ENCODE data around the gene GSTK1. TPM values are rescaled to one million over a fixed set of nuclear protein-coding genes. Genes with fewer than 3 reads are reported as not detected.
A peak's percentile ranks its signal among the peaks of the same experiment; 100 is the strongest.
"Not testable (repeated sequence)": the region's sequence is repeated elsewhere in the genome, so short reads cannot be mapped to it uniquely, and the experiment has no call there.

GSTK1 gene
- total and polyA plus RNA-seq, 3 donors from 2014 or later: 105 to 169 (median 136) TPM

DNA sequence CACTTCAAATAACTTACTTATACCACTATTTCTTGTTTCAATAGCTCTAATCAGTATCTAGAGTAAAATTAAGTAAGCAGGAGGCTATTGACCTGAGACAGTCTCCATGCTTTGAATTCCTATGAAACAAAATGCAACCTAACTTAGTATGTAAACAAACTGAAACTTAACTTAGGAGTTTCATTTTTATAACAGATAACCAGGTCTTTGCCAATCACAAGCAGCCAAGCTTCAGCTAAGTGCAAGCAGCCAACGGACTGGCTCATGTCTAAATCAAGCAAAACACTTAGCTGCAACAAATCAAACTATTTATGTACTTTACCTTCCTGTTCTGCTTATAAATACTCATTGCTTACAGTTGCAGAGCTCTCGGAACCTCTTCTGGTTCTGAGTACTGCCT, 4.4 kb upstream of the GSTK1 start:
- Histone ChIP-seq H3K4me3 (no peak overlapping the region), H3K4me1 (no peaks in the 10 kb centered on the region), H3K27ac (no peak overlapping the region), H3K36me3 (ENCODE audit: low read depth, missing control alignments) (no peaks in the 10 kb centered on the region), H3K9me3 (no peaks in the 10 kb centered on the region), H3K27me3 (no peaks in the 10 kb centered on the region)
- TF ChIP-seq, protein P1, sequence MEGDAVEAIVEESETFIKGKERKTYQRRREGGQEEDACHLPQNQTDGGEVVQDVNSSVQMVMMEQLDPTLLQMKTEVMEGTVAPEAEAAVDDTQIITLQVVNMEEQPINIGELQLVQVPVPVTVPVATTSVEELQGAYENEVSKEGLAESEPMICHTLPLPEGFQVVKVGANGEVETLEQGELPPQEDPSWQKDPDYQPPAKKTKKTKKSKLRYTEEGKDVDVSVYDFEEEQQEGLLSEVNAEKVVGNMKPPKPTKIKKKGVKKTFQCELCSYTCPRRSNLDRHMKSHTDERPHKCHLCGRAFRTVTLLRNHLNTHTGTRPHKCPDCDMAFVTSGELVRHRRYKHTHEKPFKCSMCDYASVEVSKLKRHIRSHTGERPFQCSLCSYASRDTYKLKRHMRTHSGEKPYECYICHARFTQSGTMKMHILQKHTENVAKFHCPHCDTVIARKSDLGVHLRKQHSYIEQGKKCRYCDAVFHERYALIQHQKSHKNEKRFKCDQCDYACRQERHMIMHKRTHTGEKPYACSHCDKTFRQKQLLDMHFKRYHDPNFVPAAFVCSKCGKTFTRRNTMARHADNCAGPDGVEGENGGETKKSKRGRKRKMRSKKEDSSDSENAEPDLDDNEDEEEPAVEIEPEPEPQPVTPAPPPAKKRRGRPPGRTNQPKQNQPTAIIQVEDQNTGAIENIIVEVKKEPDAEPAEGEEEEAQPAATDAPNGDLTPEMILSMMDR (IDR thresholded peaks at IDR 0.05): no peak
- no peak for TF ChIP-seq POLR2A (IDR thresholded peaks at IDR 0.05)
- intact Hi-C loops (cut with DNase I; ENCODE audit: low total_unique reads): no loop called here
- 43 to 61% methylated on average over 2 of the region's 2 CpGs for WGBS, 2 donors
- DNase-seq: no peak

DNA sequence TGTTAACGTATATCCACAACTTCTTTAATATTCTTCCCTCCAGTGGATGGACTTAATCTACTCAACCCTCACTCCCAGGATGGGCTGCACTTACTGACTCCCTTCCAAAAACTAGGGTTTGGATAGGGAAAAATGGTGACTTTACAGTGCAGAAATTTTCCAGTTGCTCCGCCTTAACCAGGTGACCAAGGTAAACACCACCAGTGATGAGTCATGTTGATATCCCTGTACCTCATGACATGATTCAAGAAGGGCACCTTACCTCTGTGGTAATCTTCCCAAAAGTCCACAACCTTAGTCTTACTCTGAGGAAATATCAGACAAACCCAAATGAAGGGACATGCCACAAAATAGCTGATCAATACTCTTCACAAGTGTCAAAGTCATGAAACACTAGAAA, 3.5 kb upstream of the GSTK1 start:
- no peak overlapping the region for H3K4me3 ChIP-seq
- no peaks in the 10 kb centered on the region for H3K9me3 ChIP-seq
- no peaks in the 10 kb centered on the region for H3K27me3 ChIP-seq
- intact Hi-C loops (cut with DNase I; ENCODE audit: low total_unique reads): no loop called here
- TF ChIP-seq, protein P1 (IDR thresholded peaks at IDR 0.05): no peak
- no peak for TF ChIP-seq POLR2A (IDR thresholded peaks at IDR 0.05)
- no peak for DNase-seq
- H3K4me1 ChIP-seq: peaks cover 9% of the 10 kb centered on the region
- no peak overlapping the region for H3K27ac ChIP-seq
- H3K36me3 ChIP-seq (ENCODE audit: low read depth, missing control alignments): no peaks in the 10 kb centered on the region
- 95 to 96% methylated on average over 2 of the region's 2 CpGs for WGBS, 2 donors

DNA sequence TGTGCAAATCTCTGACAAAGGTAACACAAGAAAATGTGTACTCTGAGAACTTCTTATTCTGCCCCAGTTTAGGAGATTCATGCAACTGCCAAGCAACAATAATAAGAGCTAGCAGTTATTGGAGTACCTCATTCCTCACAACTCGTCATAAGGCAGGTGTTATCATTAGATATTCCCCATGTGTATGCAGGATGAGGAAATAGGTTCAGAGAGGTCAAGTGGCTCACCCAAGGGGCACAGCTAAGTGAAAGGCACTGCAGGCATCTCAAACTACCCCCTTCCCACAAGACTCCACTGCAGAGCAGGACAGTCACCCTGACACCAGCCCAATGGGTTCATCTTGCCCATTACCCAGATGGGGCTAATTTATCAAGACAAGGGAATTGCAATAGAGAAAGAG, 1.3 kb upstream of the GSTK1 start:
- WGBS, 2 donors: 89 to 100% methylated on average over 1 of the region's 1 CpG
- TF ChIP-seq, protein P1 (IDR thresholded peaks at IDR 0.05): no peak
- TF ChIP-seq POLR2A (IDR thresholded peaks at IDR 0.05): no peak
- Histone ChIP-seq H3K9me3 (no peaks in the 10 kb centered on the region), H3K4me1 (peaks cover 11% of the 10 kb centered on the region), H3K27me3 (no peaks in the 10 kb centered on the region), H3K36me3 (ENCODE audit: low read depth, missing control alignments) (no peaks in the 10 kb centered on the region), H3K4me3 (no peak overlapping the region), H3K27ac (no peak overlapping the region)
- intact Hi-C loops (cut with DNase I; ENCODE audit: low total_unique reads): no loop called here
- no peak for DNase-seq

DNA sequence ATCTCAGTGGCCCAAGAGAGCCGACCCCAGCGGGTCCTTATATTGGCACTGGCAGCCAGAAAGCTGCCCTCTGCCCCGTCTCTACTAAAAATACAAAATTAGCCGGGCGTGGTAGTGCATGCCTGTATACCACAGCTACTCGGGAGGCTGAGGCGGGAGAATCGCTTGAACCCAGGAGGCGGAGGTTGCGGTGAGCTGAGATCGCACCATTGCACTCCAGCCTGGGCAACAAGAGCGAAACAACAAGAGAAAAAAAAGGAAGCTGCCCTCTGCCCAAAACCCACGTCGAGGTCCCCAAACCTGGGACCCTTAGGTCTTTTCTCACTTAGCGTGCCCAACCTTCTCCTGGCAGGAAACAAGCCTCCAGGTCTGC, 941 bp downstream of the GSTK1 start:
- Histone ChIP-seq H3K4me3 (peak overlapping the region; percentile 85 to 87), H3K4me1 (peaks cover 11% of the 10 kb centered on the region)
- H3K36me3 ChIP-seq (ENCODE audit: low read depth, missing control alignments); H3K27me3 ChIP-seq; H3K27ac ChIP-seq; H3K9me3 ChIP-seq; DNase-seq; intact Hi-C loops (cut with DNase I; ENCODE audit: low total_unique reads): not testable (repeated sequence)
- WGBS, 2 donors: 44 to 54% methylated on average over 15 of the region's 15 CpGs

DNA sequence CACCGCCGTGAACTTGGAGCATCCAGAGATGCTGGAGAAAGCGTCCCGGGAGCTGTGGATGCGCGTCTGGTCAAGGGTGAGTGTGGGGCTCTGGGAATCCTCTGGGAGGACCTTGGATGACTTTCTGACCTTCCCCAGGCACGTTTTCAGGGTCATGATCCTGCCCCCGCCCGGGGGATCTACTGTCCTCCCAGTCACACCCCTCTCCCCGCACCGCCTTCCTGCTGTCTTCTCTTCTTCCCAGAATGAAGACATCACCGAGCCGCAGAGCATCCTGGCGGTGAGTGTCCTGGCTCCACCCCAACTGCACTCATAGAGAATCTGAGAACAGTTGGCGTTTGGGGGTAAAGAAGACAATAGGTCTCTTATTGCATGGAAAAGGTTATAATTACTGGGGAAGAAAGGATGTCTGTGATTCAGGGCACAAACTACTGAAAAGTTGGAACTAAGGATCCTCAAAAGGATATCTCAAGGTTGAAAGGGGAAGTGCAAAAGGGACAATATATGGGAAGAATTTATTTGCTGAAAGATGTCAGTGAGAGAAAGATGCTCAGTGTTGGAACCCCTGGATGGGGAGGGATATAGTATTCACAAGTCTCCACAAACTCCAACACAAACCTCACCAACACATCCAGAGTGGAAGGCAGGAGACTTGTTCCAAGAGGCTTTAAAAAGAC, 1.9 kb downstream of the GSTK1 start:
- intact Hi-C loops (cut with DNase I; ENCODE audit: low total_unique reads): no loop called here
- Histone ChIP-seq H3K36me3 (ENCODE audit: low read depth, missing control alignments) (no peaks in the 10 kb centered on the region), H3K27ac (no peak overlapping the region), H3K27me3 (no peaks in the 10 kb centered on the region), H3K9me3 (no peaks in the 10 kb centered on the region), H3K4me1 (peaks cover 11% of the 10 kb centered on the region), H3K4me3 (no peak overlapping the region)
- TF ChIP-seq POLR2A (IDR thresholded peaks at IDR 0.05): no peak
- TF ChIP-seq, protein P1 (IDR thresholded peaks at IDR 0.05): no peak
- DNase-seq: no peak
- 60 to 63% methylated on average over 10 to 15 of the region's 15 CpGs for WGBS, 2 donors

Data from testis (tissue), 3 donors.